Activated T-helper 1 cell treated with anti-CD3 and anti-CD28 coated beads, Interleukin-12 subunit alpha, Interleukin-12 subunit beta, Interleukin-2, Interleukin-4 antibody, amounts not matched to agents 30 ng/mL and 10 ng/mL and 1 ng/mL, durations not matched to agents 14 hours and 24 hours and 36 hours (primary cell): ENCODE measurements around the gene LRRC1. TPM values are rescaled to one million over a fixed set of nuclear protein-coding genes. Genes with fewer than 3 reads are reported as not detected.
A peak's percentile ranks its signal among the peaks of the same experiment; 100 is the strongest.

ENCODE experiments used
- DNase-seq: peaks from one replicate; pipeline ENCODE4 v3.0.0; 2021; ENCODE audit warnings: low spot score
- H3K27ac Mint-ChIP-seq: one replicate; pipeline ENCODE4 v1.8.0; 2021; ENCODE audit warnings: mild to moderate bottlenecking, mixed read lengths
- H3K27me3 Mint-ChIP-seq: one replicate; pipeline ENCODE4 v1.8.0; 2022; ENCODE audit warnings: mild to moderate bottlenecking, moderate library complexity, mixed read lengths; ENCODE audit not compliant: insufficient read depth
- H3K36me3 Mint-ChIP-seq: one replicate; pipeline ENCODE4 v1.8.0; 2021; ENCODE audit warnings: low read depth, mixed read lengths
- H3K4me1 Mint-ChIP-seq: one replicate; pipeline ENCODE4 v1.8.0; 2021; ENCODE audit warnings: low read depth, mixed read lengths
- H3K4me3 Mint-ChIP-seq: one replicate; pipeline ENCODE4 v1.8.0; 2021; ENCODE audit warnings: mild to moderate bottlenecking, moderate library complexity, mixed read lengths
- H3K9me3 Mint-ChIP-seq: one replicate; pipeline ENCODE4 v1.8.0; 2021; ENCODE audit warnings: mixed read lengths
- intact Hi-C: fragments of 100-400 bp; cut with micrococcal nuclease; formaldehyde crosslinking; loops from one replicate; pipeline ENCODE4 v1.15.1; 2024
- total RNA-seq: library from RNA; stranded (reverse); gene quantifications from 2 replicates; pipeline ENCODE4 v1.2.3, GENCODE V29; 2022

The LRRC1 gene
- 1.7 and 1.9 TPM in 2 replicates for total RNA-seq

GRCh38 chr6:53794720-53795339, at the start of gene LRRC1:
Gene LRRC1, plus strand, starts transcription at chr6:53795005. Its CDS starts 252 bp downstream, at chr6:53795257.
- peaks cover 53% of the 10 kb centered on the region for H3K27me3 Mint-ChIP-seq
- H3K27ac Mint-ChIP-seq: peak within 1 kb of the TSS; percentile 78
- H3K36me3 Mint-ChIP-seq: no peaks in the 10 kb centered on the region
- intact Hi-C loops: loop anchor here (1.0 to 10.0 kb wide), 6 partner anchors 66 to 1510 kb away; partner anchors contain the start of gene MCM3
- H3K4me1 Mint-ChIP-seq: peaks cover 41% of the 10 kb centered on the region
- no peaks in the 10 kb centered on the region for H3K9me3 Mint-ChIP-seq
- peak within 1 kb of the TSS; percentile 96 for H3K4me3 Mint-ChIP-seq
- DNase-seq: peak; percentile 86

GRCh38 chr6:53746442-53747103, 48.2 kb upstream of the LRRC1 start:
- intact Hi-C loops: no loop called here
- Mint-ChIP-seq H3K27ac (no peak overlapping the region), H3K4me1 (peaks cover 3% of the 10 kb centered on the region), H3K27me3 (peaks cover 8% of the 10 kb centered on the region), H3K36me3 (no peaks in the 10 kb centered on the region), H3K9me3 (no peaks in the 10 kb centered on the region), H3K4me3 (no peak overlapping the region)
- no peak for DNase-seq

- no peaks in the 10 kb centered on the region for H3K36me3 Mint-ChIP-seq
- no peaks in the 10 kb centered on the region for H3K4me1 Mint-ChIP-seq
- no peaks in the 10 kb centered on the region for H3K9me3 Mint-ChIP-seq
- no peak for DNase-seq
- intact Hi-C loops: no loop called here
- H3K27me3 Mint-ChIP-seq: peaks cover 14% of the 10 kb centered on the region
- H3K27ac Mint-ChIP-seq: no peak overlapping the region
- no peak overlapping the region for H3K4me3 Mint-ChIP-seq
These were observed 44.7 kb upstream of the LRRC1 start for GRCh38 chr6:53750052-53750650.

GRCh38 chr6:53751417-53751816, 43.4 kb upstream of the LRRC1 start:
- intact Hi-C loops: no loop called here
- no peak overlapping the region for H3K27ac Mint-ChIP-seq

GRCh38 chr6:53752440-53752839, 42.4 kb upstream of the LRRC1 start:
- intact Hi-C loops: no loop called here
- H3K27me3 Mint-ChIP-seq: peaks cover 9% of the 10 kb centered on the region
- no peak for DNase-seq
- H3K27ac Mint-ChIP-seq: no peak overlapping the region
- H3K4me3 Mint-ChIP-seq: no peak overlapping the region
- no peaks in the 10 kb centered on the region for H3K9me3 Mint-ChIP-seq
- H3K4me1 Mint-ChIP-seq: no peaks in the 10 kb centered on the region
- no peaks in the 10 kb centered on the region for H3K36me3 Mint-ChIP-seq

More at GRCh38 chr6:53751417-53751816, 43.4 kb upstream of the LRRC1 start:
- no peak for DNase-seq
- Mint-ChIP-seq H3K9me3 (no peaks in the 10 kb centered on the region), H3K36me3 (no peaks in the 10 kb centered on the region), H3K4me1 (no peaks in the 10 kb centered on the region), H3K27me3 (peaks cover 14% of the 10 kb centered on the region), H3K4me3 (no peak overlapping the region)

- Mint-ChIP-seq H3K36me3 (no peaks in the 10 kb centered on the region), H3K4me3 (no peak overlapping the region), H3K27ac (no peak overlapping the region), H3K4me1 (no peaks in the 10 kb centered on the region), H3K27me3 (peaks cover 10% of the 10 kb centered on the region), H3K9me3 (no peaks in the 10 kb centered on the region)
- intact Hi-C loops: no loop called here
- DNase-seq: no peak
These were observed 41.9 kb upstream of the LRRC1 start for GRCh38 chr6:53752856-53753255.

GRCh38 chr6:53754330-53754729, 40.5 kb upstream of the LRRC1 start:
- intact Hi-C loops: no loop called here
- Mint-ChIP-seq H3K36me3 (no peaks in the 10 kb centered on the region), H3K27me3 (peaks cover 18% of the 10 kb centered on the region), H3K4me1 (no peaks in the 10 kb centered on the region), H3K9me3 (no peaks in the 10 kb centered on the region), H3K4me3 (no peak overlapping the region), H3K27ac (no peak overlapping the region)
- no peak for DNase-seq

- DNase-seq: no peak
- Mint-ChIP-seq H3K27ac (no peak overlapping the region), H3K9me3 (no peaks in the 10 kb centered on the region), H3K4me1 (no peaks in the 10 kb centered on the region), H3K4me3 (no peak overlapping the region), H3K36me3 (no peaks in the 10 kb centered on the region), H3K27me3 (peaks cover 18% of the 10 kb centered on the region)
- intact Hi-C loops: no loop called here
These were observed 38.4 kb upstream of the LRRC1 start for GRCh38 chr6:53756396-53756795.

- Mint-ChIP-seq H3K27ac (no peak overlapping the region), H3K4me3 (no peak overlapping the region), H3K9me3 (no peaks in the 10 kb centered on the region), H3K27me3 (peaks cover 17% of the 10 kb centered on the region), H3K36me3 (no peaks in the 10 kb centered on the region), H3K4me1 (no peaks in the 10 kb centered on the region)
- no peak for DNase-seq
- intact Hi-C loops: no loop called here
These were observed 36.3 kb upstream of the LRRC1 start for GRCh38 chr6:53758496-53758895.

- Mint-ChIP-seq H3K27ac (no peak overlapping the region), H3K36me3 (no peaks in the 10 kb centered on the region), H3K4me3 (no peak overlapping the region), H3K27me3 (peaks cover 12% of the 10 kb centered on the region), H3K4me1 (no peaks in the 10 kb centered on the region), H3K9me3 (no peaks in the 10 kb centered on the region)
- no peak for DNase-seq
- intact Hi-C loops: no loop called here
These were observed 33.8 kb upstream of the LRRC1 start for GRCh38 chr6:53761036-53761435.

GRCh38 chr6:53765270-53765669, 29.5 kb upstream of the LRRC1 start:
- DNase-seq: no peak
- Mint-ChIP-seq H3K36me3 (no peaks in the 10 kb centered on the region), H3K27me3 (no peaks in the 10 kb centered on the region), H3K4me3 (no peak overlapping the region), H3K4me1 (no peaks in the 10 kb centered on the region), H3K9me3 (no peaks in the 10 kb centered on the region), H3K27ac (no peak overlapping the region)
- intact Hi-C loops: no loop called here

- Mint-ChIP-seq H3K36me3 (no peaks in the 10 kb centered on the region), H3K27ac (no peak overlapping the region), H3K27me3 (peaks cover 2% of the 10 kb centered on the region), H3K4me1 (no peaks in the 10 kb centered on the region), H3K9me3 (no peaks in the 10 kb centered on the region), H3K4me3 (no peak overlapping the region)
- intact Hi-C loops: no loop called here
- no peak for DNase-seq
These were observed 27.9 kb upstream of the LRRC1 start for GRCh38 chr6:53766930-53767329.

- intact Hi-C loops: no loop called here
- Mint-ChIP-seq H3K27me3 (peaks cover 2% of the 10 kb centered on the region), H3K36me3 (no peaks in the 10 kb centered on the region)
These were observed 26.9 kb upstream of the LRRC1 start for GRCh38 chr6:53767941-53768340.

More at GRCh38 chr6:53767941-53768340, 26.9 kb upstream of the LRRC1 start:
- Mint-ChIP-seq H3K4me1 (no peaks in the 10 kb centered on the region), H3K27ac (no peak overlapping the region), H3K4me3 (no peak overlapping the region), H3K9me3 (no peaks in the 10 kb centered on the region)
- DNase-seq: no peak
